Fibroblast of the conjunctiva (primary cell): ENCODE data around the gene XPNPEP3.
A peak's percentile ranks its signal among the peaks of the same experiment; 100 is the strongest.
"Not testable (repeated sequence)": the region's sequence is repeated elsewhere in the genome, so short reads cannot be mapped to it uniquely, and the experiment has no call there.

Experiments used
- DNase-seq: peaks from one replicate; pipeline ENCODE4 v3.0.0-alpha.2; 2010; ENCODE audit warnings: low read depth

Gene XPNPEP3

GRCh38 chr22:40856513-40857308, at the start of gene XPNPEP3, which contains the start of gene ST13:
Gene XPNPEP3, plus strand, starts transcription at chr22:40857148. Its CDS starts 34 bp downstream, at chr22:40857182.
Gene ST13, minus strand, starts transcription at chr22:40856639. Its CDS starts 99 bp downstream, at chr22:40856540.
- peak; percentile 94 for DNase-seq

DNA sequence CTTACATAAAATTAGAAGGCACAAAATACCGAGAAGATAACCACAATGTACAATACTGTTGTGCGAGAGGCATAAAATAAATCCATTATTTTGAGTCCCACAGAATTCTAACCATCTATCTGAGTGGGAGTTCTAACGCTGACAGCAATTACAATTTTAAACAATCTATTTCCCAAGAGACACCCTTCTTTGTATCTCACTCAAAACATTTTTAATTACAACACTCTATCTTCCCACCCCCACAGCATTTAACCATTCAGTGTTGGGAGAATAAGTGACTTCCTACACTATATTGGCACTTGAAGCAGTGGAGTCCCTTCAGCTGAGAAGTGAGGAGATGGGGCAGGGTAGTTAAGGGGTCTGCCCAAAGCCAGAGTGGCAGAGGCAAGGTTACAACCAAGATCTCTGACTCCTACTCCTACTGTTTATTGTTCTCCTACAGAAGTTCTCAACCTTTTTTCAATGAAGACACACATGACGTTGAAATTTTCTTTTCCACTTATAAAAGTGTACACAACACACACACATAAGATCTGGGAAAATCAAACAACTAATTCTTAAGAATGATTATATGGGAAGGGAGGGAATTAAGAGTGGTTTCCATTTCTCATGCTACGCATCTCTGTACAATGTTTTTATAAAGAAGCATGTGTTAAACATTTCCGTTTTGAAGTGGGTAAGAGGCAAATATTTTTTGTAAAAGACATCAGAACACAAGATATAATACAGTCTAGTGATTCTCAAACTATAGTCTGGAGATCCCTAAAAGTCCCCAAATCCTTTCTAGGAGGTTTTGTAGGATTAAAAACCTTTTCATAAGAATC, 48.7 kb upstream of the XPNPEP3 start:
- DNase-seq = no peak

DNA sequence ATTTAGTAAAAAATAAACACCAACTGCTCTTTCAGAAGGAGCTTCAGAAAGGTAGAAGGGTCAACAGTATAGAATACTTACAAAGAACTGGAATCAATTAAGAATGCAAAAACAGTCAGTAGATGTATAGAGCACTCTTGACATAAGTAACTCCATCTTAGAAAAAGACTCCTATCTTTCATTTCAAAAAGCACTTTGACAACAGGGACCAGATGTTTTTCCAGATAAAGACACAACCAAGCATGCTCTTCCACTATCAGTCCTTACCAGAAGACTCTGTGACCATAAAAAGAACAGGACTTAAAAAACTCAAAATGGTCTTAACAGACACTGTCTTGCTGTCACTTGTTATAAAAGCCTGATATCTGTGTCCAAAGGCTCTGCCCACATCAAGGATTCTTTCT, 43.0 kb upstream of the XPNPEP3 start:
- no peak for DNase-seq

DNA sequence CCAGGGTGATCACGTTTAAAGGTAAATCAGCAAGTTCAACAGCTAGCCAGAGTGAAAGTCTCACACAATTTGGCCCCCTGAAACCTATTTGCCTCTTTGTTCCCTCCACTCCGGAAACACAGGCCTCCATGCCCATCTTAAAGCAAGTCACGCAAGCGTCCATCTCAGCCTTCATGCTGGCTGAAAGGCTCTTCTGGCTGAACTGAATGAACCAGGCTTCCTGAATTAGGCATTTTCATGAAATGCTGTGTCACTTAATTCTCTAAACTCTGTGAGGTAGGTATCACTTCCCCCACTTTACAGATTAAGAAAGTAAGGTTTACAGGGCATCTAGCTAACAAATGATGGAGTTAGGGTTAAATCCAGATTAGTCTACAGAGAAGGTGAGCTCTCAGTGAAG, 39.2 kb upstream of the XPNPEP3 start:
- DNase-seq = no peak

GRCh38 chr22:40818192-40818746, 38.7 kb upstream of the XPNPEP3 start:
- DNase-seq = no peak

GRCh38 chr22:40818747-40819598, 38.0 kb upstream of the XPNPEP3 start, which contains the start of gene SLC25A17:
Gene SLC25A17, minus strand, starts transcription at chr22:40819346. Its CDS starts 98 bp downstream, at chr22:40819248.
- peak; percentile 63 for DNase-seq

- no peak for DNase-seq
These were observed 37.3 kb upstream of the XPNPEP3 start for GRCh38 chr22:40819599-40820140.

DNA sequence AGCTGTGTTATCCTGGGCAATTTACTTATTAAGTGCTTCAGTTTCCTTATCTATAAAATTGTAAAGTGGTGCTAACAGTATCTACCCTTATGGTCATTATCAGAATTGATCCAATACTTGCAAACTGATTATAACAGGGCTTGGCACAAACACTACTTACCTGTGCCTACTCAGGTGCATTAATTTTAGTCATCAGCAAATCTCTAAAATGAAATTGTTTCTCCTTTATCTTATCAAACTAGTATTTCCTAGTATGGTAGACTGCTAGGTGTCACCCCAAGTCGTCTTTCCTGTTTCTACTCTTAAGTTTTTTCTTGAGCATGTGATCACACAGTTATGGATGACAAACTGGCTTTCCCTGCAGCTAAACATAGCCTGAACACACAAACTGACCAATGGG, 33.5 kb upstream of the XPNPEP3 start:
- DNase-seq = no peak

- DNase-seq = not testable (repeated sequence)
These were observed 30.7 kb upstream of the XPNPEP3 start for GRCh38 chr22:40826292-40826691.

DNA sequence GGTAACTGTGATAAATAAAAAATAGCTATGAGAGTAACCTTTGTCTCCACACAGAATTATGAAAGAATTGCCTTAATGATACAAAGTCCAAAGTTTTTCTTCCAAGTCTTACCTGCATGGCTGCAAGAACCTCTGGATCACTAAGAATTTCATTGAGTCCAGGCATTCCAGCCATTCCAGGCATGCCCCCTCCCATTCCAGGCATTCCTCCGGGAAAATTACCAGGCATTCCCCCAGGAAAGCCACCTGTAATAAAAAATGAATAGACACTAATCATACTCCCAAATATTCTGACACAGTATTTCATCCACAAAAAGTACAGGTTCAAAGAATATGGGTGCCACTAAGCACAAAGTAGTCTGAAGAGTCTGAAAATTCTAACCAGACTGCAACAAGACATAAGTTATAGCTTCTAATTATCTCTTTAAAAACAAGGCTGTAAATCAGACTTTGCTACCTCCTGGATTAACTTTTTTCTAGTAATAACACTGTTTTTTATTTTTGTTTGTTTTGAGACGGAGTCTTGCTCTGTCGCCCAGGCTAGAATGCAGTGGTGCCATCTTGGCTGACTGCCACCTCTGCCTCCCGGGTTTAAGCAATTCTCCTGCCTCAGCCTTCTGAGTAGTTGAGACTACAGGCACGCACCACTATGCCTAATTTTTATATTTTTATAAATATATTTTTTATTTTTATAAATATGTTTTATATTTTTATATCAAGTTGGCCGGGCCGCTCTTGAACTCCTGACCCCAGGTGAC, 29.8 kb upstream of the XPNPEP3 start:
- DNase-seq = no peak

GRCh38 chr22:40829131-40829530, 27.8 kb upstream of the XPNPEP3 start:
- no peak for DNase-seq

GRCh38 chr22:40834619-40835018, 22.3 kb upstream of the XPNPEP3 start:
- no peak for DNase-seq

GRCh38 chr22:40838486-40838885, 18.5 kb upstream of the XPNPEP3 start:
- no peak for DNase-seq

DNA sequence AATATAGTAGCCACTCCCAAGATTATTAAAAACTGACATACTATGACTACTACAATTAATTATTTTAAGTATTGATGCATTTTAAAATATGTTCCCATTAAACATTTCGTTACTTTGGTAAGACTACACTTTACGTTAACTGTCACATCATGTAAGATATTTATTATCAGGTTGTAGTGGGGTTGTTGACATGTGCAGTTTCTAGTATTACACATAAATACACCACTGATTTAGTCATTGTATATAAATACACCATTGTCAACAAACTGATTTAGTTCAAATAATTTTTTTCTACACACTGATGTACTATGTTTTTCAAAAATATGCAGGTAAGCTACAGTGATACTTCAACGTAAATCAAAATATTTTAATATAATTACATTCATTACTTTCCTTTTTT, 12.0 kb upstream of the XPNPEP3 start:
- no peak for DNase-seq

- DNase-seq = not testable (repeated sequence)
These were observed 11.1 kb upstream of the XPNPEP3 start for GRCh38 chr22:40845816-40846215.

DNA sequence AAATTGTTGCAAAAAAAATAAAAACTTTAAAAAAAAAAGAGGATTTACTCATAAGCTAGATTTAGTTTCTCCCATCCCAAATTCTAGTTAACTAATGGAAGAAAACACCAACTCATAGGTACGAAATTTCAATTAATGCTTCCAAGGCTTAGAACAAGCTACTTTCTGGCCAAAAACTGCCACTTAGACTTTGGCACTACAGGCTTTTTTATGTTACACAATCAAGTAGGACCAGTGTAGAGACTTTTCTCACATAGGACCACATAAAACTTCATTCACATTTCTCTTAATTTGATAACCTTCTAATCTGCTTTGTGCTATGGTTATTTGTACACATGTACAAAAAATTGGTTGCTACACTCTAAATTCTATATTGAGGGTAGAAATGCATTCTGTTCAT, 3.6 kb upstream of the XPNPEP3 start:
- no peak for DNase-seq

GRCh38 chr22:40853961-40854360, 3.0 kb upstream of the XPNPEP3 start:
- DNase-seq = no peak

DNA sequence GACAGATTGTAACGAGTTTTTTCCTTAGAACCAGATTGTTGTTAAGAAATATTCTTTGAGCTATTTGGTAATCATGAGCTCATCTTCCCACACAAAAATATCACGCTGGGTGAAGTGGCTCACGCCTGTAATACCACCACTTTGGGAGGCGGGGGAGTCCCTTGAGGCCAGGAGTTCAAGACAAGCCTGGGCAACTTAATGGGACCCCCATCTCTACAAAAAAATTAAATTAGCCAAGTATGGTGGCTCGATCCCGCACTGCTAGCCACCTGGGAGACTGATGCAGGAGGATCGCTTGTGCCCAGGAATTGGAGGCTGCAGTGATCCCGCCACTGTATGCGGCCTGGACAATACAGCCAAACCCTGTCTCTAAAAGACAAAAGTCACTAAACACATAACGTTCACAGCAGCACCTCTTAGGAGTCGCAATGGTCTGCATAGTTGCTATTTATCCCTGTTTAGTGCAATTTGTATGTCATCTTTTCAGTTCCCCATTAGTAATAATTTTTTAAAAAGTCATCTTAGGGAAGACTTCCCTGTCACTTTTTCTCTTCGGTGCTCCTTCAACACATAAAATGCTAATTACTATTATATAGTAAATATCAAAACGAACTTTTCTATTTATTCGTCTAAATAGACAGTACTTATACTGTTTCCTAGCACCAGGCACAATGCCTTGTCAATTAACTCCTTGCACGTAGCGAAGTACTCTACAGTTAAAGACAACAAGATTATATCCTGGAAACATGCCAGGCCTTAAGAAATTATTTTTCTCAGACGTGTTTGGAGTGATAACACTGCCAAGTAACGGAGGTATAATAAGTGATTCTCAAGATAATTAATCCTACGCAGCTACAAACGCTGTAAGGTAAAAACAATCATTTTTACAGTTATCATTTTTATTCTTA, 1.6 kb upstream of the XPNPEP3 start:
- DNase-seq = no peak

GRCh38 chr22:40855979-40856512, 902 bp upstream of the XPNPEP3 start:
- no peak for DNase-seq
